ENCODE measurements around the gene AKAP6. TPM values are rescaled to one million over a fixed set of nuclear protein-coding genes. Genes with fewer than 3 reads are reported as not detected.

Gene AKAP6
- total and polyA plus RNA-seq, 2 of the 8 experiments (the other 6 are each of a cell fraction or from before 2014, with no cell fraction given), result 0.09 to 0.89 TPM

DNA sequence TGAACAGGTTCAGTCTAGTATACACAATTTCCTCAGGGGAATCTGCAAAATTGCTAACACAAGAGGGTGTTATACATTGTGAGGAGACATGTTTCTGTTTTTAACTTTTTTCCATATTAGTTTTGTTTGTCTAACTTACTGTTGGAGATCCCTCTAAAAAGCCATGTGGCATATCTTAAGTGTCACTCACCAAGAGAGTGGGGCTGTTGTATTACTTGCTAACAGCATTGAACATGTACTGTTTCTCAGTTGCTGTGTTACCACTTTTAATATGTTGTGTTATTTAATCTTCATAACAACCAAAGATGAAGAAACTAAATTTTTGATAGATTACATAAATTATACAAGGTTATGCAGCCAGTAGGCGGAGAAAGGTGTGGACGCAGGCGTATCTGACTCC lies 455.3 kb downstream of the AKAP6 start:
- H4K20me1 ChIP-seq (replicated peaks in 1 of 2; ENCODE audit: control insufficient read depth in 1 of 2, insufficient read depth in 2 of 2, low read length in 2 of 2), result no peaks in the 10 kb centered on the region
- H2BK120ac ChIP-seq (replicated peaks; ENCODE audit: low read depth, low read length), result no peak overlapping the region
- no peak overlapping the region for H4K5ac ChIP-seq (ENCODE audit: insufficient read length, low read depth, low read length)
- CTCF ChIA-PET (ENCODE audit: partially characterized antibody), result no interaction called here
- no peak overlapping the region for H2BK12ac ChIP-seq (ENCODE audit: low read depth, low read length)
- no peaks in the 10 kb centered on the region for H3K9me3 ChIP-seq (ENCODE audit: insufficient read depth in 2 of 2, low read depth in 1 of 2, low read length in 1 of 2)
- 95% methylated on average over 3 of the region's 3 CpGs; no CpG with 5 or more reads in 1 of the 2 experiments for WGBS, 2 experiments (ENCODE audit: extremely low coverage in 1 of 2, insufficient coverage in 1 of 2, insufficient read length in 1 of 2, insufficient replicate concordance in 2 of 2, low coverage in 1 of 2, low lambda C conversion rate in 2 of 2, missing lambda C conversion rate in 1 of 2)
- no peak for TF ChIP-seq RFX5 (IDR thresholded peaks at IDR 0.05; ENCODE audit: borderline replicate concordance, low read depth, low read length)
- no peak for TF ChIP-seq TCF12 (IDR thresholded peaks at IDR 0.05; ENCODE audit: low read depth, low read length)
- no peak for TF ChIP-seq RBBP5 (IDR thresholded peaks at IDR 0.05; ENCODE audit: borderline replicate concordance, low read depth, low read length)
- no peak for TF ChIP-seq EP300 (IDR thresholded peaks at IDR 0.05; ENCODE audit: borderline replicate concordance in 1 of 2, low read depth in 2 of 2, low read length in 2 of 2)
- TF ChIP-seq GTF2F1 (IDR thresholded peaks at IDR 0.05; ENCODE audit: borderline replicate concordance, low read depth, low read length), result no peak
- TF ChIP-seq, protein P1, sequence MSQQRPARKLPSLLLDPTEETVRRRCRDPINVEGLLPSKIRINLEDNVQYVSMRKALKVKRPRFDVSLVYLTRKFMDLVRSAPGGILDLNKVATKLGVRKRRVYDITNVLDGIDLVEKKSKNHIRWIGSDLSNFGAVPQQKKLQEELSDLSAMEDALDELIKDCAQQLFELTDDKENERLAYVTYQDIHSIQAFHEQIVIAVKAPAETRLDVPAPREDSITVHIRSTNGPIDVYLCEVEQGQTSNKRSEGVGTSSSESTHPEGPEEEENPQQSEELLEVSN (IDR thresholded peaks at IDR 0.05), result no peak
- TF ChIP-seq JUN (IDR thresholded peaks at IDR 0.05; ENCODE audit: low read depth, low read length), result no peak
- TF ChIP-seq CEBPB (IDR thresholded peaks at IDR 0.05; ENCODE audit: low read depth, low read length), result no peak
- no peak for TF ChIP-seq NRF1 (IDR thresholded peaks at IDR 0.05; ENCODE audit: low read depth, low read length)
- TF ChIP-seq ASH2L (IDR thresholded peaks at IDR 0.05; ENCODE audit: low read length), result no peak
- TF ChIP-seq YY1 (IDR thresholded peaks at IDR 0.05; ENCODE audit: low read depth, low read length), result no peak
- TF ChIP-seq RXRA (IDR thresholded peaks at IDR 0.05; ENCODE audit: insufficient read depth, low read depth, low read length), result no peak
- no peak for TF ChIP-seq FOSL1 (IDR thresholded peaks at IDR 0.05; ENCODE audit: insufficient read depth, low read depth, low read length)
- TF ChIP-seq BCL11A (IDR thresholded peaks at IDR 0.05; ENCODE audit: low read depth in 2 of 2, low read length in 2 of 2), result no peak
- TF ChIP-seq POLR2A (IDR thresholded peaks at IDR 0.05; ENCODE audit: control extremely low read depth in 1 of 2, low read depth in 2 of 2, low read length in 2 of 2), result no peak
- TF ChIP-seq BACH1 (IDR thresholded peaks at IDR 0.05; ENCODE audit: low read length), result no peak
- no peaks in the 10 kb centered on the region for H3K79me2 ChIP-seq (ENCODE audit: control insufficient read depth in 1 of 2, insufficient read depth in 2 of 2, low read length in 2 of 2)
- FAIRE-seq (no peak), DNase-seq (ENCODE audit: low read depth in 1 of 2, low spot score in 2 of 2) (no peak)
- H2BK20ac ChIP-seq (ENCODE audit: low read length), result no peak overlapping the region
- H3K27ac ChIP-seq (ENCODE audit: low read depth, low read length), result no peak overlapping the region
- no peaks in the 10 kb centered on the region for H3K36me3 ChIP-seq (ENCODE audit: control insufficient read depth in 2 of 4, insufficient read depth in 4 of 4, low read length in 3 of 4)
- H3K23ac ChIP-seq (ENCODE audit: insufficient read length), result no peak overlapping the region
- H4K8ac ChIP-seq (ENCODE audit: extremely low read depth, insufficient read depth, low read length), result no peak overlapping the region
- H3K4me1 ChIP-seq (replicated peaks in 1 of 4; ENCODE audit: control insufficient read depth in 3 of 4, insufficient read depth in 4 of 4, low read length in 3 of 4), result no peaks in the 10 kb centered on the region
- no peak overlapping the region for H2AK5ac ChIP-seq (ENCODE audit: low read depth, low read length)
- POLR2A ChIA-PET (ENCODE audit: partially characterized antibody), result no interaction called here
- H4K91ac ChIP-seq (replicated peaks; ENCODE audit: insufficient read length, low read length), result no peak overlapping the region
- no peak overlapping the region for H3K4ac ChIP-seq (replicated peaks; ENCODE audit: insufficient read length, low read depth, low read length)
- no peak overlapping the region for H3K9ac ChIP-seq (replicated peaks in 1 of 4; ENCODE audit: extremely low read depth in 1 of 4, low read depth in 3 of 4, low read length in 3 of 4)
- H3K23me2 ChIP-seq (ENCODE audit: low read depth, low read length), result no peaks in the 10 kb centered on the region
- H3K4me3 ChIP-seq (ENCODE audit: extremely low read depth in 1 of 4, insufficient read depth in 2 of 4, low read depth in 3 of 4, low read length in 4 of 4), result no peak overlapping the region
- H2AFZ ChIP-seq (ENCODE audit: low read length), result no peak overlapping the region
- H2BK15ac ChIP-seq (ENCODE audit: low read length), result no peak overlapping the region
- no peaks in the 10 kb centered on the region for H3K27me3 ChIP-seq (replicated peaks in 1 of 4; ENCODE audit: control insufficient read depth in 3 of 4, extremely low read depth in 1 of 4, insufficient read depth in 3 of 4, low read length in 3 of 4)
- no peaks in the 10 kb centered on the region for H3K79me1 ChIP-seq (ENCODE audit: low read depth, low read length)
- H3K56ac ChIP-seq (replicated peaks; ENCODE audit: insufficient read length, low read depth, low read length), result no peak overlapping the region
- no peak overlapping the region for H3K4me2 ChIP-seq (ENCODE audit: insufficient read depth in 1 of 2, low read depth in 2 of 2, low read length in 2 of 2)
- H2BK5ac ChIP-seq (ENCODE audit: low read depth, low read length), result no peak overlapping the region
- no peak overlapping the region for H3K14ac ChIP-seq (ENCODE audit: insufficient read length)
- H3K18ac ChIP-seq (ENCODE audit: extremely low read depth, low read length), result no peak overlapping the region
